ENCODE results near the gene CPM.

DNA sequence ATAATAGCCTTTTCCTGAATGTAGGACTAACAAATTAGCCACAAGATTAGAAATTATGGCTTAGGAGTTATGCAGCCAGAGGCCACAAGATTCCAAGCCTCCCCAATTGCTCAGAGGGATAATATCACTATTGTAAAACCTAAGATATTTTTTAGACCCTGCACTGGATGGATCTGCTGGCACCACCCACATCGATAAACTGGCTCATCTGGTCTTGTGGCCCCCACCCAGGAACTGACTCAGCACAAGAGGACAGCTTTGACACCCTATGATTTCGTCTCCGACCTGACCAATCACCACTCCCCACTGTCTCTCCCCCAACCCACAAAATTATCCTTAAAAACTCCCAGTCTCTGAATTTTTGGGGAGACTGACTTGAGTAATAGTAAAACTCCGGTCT lies 54.7 kb downstream of the CPM start:
- TF ChIP-seq CTCF (IDR thresholded peaks at IDR 0.05; ENCODE audit: low read depth, low read length, missing input control), result no peak
- no peak for TF ChIP-seq YY1 (IDR thresholded peaks at IDR 0.05)
- TF ChIP-seq MAX (IDR thresholded peaks at IDR 0.05), result no peak
- no peak for TF ChIP-seq RAD21 (IDR thresholded peaks at IDR 0.05)
- TF ChIP-seq, protein P1, sequence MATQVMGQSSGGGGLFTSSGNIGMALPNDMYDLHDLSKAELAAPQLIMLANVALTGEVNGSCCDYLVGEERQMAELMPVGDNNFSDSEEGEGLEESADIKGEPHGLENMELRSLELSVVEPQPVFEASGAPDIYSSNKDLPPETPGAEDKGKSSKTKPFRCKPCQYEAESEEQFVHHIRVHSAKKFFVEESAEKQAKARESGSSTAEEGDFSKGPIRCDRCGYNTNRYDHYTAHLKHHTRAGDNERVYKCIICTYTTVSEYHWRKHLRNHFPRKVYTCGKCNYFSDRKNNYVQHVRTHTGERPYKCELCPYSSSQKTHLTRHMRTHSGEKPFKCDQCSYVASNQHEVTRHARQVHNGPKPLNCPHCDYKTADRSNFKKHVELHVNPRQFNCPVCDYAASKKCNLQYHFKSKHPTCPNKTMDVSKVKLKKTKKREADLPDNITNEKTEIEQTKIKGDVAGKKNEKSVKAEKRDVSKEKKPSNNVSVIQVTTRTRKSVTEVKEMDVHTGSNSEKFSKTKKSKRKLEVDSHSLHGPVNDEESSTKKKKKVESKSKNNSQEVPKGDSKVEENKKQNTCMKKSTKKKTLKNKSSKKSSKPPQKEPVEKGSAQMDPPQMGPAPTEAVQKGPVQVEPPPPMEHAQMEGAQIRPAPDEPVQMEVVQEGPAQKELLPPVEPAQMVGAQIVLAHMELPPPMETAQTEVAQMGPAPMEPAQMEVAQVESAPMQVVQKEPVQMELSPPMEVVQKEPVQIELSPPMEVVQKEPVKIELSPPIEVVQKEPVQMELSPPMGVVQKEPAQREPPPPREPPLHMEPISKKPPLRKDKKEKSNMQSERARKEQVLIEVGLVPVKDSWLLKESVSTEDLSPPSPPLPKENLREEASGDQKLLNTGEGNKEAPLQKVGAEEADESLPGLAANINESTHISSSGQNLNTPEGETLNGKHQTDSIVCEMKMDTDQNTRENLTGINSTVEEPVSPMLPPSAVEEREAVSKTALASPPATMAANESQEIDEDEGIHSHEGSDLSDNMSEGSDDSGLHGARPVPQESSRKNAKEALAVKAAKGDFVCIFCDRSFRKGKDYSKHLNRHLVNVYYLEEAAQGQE (IDR thresholded peaks at IDR 0.05), result no peak
- no peak for TF ChIP-seq TAF1 (conservative IDR thresholded peaks at IDR 0.05)
- no peak for TF ChIP-seq SP1 (IDR thresholded peaks at IDR 0.05)
- no peak for TF ChIP-seq JUND (IDR thresholded peaks at IDR 0.05)
- no peak for TF ChIP-seq RXRA (IDR thresholded peaks at IDR 0.05)
- no peak for TF ChIP-seq EGR1 (IDR thresholded peaks at IDR 0.05; ENCODE audit: low read depth in 2 of 2)
